Fibroblast of pulmonary artery (primary cell): Measurements from ENCODE around the gene MLLT10.
A peak's percentile ranks its signal among the peaks of the same experiment; 100 is the strongest.

Experiments used
- DNase-seq: peaks from one replicate; pipeline ENCODE4 v3.0.0-alpha.2; 2010; ENCODE audit warnings: low read depth
- H3K4me3 ChIP-seq: replicated peaks from 2 replicates; pipeline ENCODE4 v1.5.1; 2011; ENCODE audit warnings: low read depth, mild to moderate bottlenecking, control low read depth, low read length, moderate library complexity
- TF ChIP-seq, protein P1 (sequence below): IDR thresholded peaks from 2 replicates; pipeline ENCODE4 v1.5.1; 2011; ENCODE audit warnings: mild to moderate bottlenecking, control low read depth, low read length, inconsistent platforms; ENCODE audit errors: missing control alignments

The MLLT10 gene

DNA sequence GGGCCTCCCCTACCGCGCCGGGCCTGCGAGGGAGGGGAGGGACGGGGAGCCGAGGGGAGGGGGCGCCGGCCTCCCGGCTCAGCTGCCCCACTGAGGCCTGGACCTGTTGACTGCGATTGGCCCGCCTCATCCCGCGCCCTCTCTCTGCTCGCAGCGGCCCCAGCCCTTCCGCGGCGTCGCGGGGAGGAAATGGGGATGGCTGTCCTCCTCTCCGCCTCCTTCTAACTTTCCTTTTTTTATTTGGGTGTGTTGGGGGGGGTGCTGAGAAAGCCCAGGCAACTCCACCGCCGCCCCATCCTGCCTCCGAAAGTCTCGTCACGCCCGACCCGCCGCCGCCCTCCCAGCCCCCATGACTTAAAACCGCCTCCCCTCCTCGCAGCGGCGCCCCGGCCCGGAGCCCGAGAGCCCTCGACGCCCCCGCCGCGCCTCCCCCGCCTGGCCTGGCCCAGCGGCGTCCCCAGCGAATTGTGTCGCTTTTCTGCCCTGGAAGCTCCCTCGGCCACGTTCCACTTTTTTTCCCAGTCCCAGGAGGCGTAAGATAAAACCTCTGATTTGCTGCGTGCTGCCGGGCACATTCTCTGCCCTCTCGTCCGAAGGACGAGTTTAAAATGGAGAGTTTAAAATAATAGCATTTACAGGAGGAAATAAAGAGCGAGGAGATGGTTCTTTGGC lies 7.7 kb upstream of the MLLT10 start:
- H3K4me3 ChIP-seq = peak overlapping the region; percentile 72
- DNase-seq = peak; percentile 80
- TF ChIP-seq, protein P1, sequence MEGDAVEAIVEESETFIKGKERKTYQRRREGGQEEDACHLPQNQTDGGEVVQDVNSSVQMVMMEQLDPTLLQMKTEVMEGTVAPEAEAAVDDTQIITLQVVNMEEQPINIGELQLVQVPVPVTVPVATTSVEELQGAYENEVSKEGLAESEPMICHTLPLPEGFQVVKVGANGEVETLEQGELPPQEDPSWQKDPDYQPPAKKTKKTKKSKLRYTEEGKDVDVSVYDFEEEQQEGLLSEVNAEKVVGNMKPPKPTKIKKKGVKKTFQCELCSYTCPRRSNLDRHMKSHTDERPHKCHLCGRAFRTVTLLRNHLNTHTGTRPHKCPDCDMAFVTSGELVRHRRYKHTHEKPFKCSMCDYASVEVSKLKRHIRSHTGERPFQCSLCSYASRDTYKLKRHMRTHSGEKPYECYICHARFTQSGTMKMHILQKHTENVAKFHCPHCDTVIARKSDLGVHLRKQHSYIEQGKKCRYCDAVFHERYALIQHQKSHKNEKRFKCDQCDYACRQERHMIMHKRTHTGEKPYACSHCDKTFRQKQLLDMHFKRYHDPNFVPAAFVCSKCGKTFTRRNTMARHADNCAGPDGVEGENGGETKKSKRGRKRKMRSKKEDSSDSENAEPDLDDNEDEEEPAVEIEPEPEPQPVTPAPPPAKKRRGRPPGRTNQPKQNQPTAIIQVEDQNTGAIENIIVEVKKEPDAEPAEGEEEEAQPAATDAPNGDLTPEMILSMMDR = no peak

DNA sequence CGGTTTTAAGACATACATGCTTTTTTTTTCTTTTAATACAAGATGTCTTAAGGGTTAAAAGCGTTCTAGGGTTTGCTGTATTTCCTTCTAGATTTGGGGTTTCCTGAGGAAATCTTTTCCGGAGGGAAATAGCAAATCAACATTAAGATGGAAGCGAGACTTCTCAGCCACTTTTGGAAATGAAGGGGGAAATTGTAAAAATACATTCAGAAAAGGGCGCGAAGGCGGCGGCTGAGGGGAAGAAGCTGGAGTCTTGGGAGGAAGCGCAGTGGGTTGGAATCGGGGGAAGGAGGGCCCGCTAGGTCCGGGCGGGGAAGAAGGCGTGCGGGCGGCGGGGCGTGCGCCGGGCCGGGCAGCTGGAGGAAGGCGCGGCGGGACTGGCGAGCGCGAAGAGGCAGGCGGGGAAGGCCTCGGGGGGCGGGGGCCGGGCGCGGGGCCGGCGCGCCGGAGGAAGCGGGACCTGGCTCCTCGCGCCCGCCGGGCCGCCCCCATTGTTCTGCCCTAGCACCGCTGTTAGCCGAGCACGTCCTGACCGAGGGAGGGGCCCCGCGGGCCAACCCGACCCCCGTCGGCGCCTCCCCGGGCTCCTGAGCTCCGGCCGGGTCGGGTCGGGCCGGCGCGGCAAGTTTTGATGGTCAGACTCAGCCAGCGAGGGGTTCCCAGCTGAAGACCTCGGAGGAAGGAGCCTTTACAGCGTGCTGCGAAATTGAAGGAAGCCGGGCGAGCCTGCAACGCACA lies 7.0 kb upstream of the MLLT10 start:
- TF ChIP-seq, protein P1 = no peak
- peak overlapping the region; percentile 72 for H3K4me3 ChIP-seq
- peak; percentile 73 for DNase-seq

DNA sequence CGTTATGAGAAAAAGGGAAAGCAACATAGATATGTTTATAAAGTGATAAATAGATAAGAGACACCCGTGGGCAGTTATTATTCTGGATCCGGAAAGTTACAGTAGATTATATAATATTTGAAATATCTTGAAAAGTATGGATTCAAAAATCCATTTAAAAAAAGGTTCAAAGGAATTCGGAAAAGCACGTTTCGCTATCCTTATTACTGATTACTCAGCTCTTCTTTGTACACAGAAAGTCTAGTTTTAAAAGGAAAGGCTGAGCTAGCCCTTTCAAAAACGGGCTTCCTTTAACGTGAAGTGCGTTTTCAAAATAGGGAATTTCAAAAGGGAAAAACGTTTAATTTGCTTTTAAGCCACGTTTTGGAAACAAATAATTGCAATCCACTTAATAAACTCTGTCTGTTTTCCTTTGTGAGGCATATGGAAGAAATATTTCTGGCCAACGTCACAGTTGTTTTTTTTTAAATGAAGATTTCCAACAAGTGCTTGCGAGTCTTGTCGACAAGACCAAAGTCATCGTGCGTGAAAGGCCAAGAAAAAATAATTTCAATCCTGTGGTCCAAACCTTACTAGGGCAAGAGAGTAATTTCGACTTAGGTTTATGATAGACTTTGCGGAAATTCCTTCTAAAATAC lies 6.3 kb upstream of the MLLT10 start:
- TF ChIP-seq, protein P1 = no peak
- peak overlapping the region; percentile 72 for H3K4me3 ChIP-seq
- DNase-seq = peak; percentile 45

DNA sequence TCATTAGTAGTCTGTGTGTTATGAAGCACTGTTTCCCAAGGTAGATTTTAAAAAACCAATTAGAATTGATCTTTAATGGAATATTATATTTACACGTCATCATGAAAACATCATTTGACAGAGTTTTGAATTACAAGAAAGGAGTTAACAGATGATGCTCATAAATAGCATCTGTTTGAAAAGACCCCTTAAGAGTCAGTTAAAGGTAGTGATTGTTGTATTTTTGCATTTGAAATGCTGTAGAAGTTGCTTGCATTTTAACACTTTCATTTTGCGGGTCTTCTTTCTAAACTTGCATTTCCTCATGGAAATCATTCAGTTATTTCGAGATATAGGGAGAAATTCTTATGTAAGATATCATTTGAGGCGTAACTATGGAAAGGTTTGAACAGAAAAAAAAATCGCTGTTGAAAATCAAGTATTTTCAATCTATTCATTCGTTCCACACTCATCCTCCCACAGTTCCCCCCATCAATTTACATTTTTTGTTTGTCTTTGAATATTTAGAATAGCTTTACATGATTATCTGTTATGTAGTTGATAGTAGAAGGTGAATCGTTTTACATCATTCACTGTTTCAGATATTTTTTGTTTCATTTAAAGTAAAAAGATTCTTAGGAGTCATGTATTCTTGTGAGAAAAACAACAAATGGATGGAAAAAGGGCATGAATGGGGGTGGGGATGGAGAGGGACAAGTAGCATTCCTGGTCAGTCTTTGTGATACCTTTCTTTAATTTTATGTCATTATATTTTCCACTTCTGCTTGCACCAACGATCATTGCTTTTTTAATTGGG lies 5.6 kb upstream of the MLLT10 start:
- DNase-seq = no peak
- H3K4me3 ChIP-seq = peak overlapping the region; percentile 72
- TF ChIP-seq, protein P1 = no peak

DNA sequence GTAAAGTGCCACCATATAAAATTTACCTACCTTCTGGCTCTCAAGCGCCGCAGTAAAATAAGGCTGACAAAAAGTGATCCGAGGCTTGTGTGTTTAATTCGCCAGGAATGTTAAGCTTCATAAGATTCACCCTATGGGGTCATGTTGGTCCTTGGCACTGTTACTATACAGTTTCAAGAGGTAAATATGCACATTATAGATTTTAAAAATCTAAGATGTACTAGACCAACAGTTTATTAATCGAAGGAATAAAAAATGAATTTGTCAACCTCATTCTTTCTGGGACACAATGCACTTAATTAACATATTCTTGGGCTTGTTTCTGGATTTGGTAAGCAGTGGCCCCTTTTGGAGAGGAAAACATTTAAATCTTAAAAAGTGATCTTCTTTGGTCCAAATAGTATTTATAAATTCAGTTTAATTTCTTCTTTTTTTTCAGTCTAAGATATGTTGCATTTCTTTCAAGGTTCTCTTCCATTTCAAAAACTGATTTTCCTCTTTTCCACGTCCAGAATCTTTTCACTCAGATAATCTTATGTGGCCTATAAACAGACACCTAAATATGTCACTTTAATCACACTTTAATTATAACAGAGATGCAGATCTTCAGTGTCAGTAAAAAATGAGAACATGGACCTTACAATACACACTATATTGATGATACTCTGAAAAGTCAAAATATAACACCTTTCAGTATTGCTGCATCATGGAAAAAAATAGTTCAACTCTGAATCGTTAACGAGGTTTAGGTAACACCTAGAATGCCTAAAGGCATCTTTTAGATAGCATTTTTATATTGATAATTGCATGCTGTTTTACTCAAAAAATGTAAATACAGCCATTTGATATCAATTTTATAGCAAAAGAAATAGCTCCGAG lies 4.8 kb upstream of the MLLT10 start:
- TF ChIP-seq, protein P1 = no peak
- no peak overlapping the region for H3K4me3 ChIP-seq
- no peak for DNase-seq

DNA sequence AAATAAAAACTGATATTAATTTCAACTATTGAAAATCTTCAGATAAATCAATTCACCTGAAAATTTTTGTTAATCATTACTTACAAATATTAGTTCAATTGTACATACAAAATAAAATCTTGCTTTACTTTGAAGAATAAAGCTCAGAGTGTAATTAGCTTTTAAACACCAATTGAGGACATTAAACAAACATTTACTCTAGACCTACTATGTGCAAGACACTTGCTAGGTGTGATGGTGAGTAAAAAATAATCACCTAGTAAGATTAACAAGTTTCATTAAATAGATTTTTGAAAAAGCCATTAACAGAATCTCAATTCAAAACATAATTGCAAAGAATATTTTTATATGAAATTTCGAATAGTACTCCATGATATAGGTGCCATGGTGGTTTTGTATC lies 3.9 kb upstream of the MLLT10 start:
- H3K4me3 ChIP-seq = no peak overlapping the region
- TF ChIP-seq, protein P1 = no peak
- DNase-seq = no peak
